WTC11 (cell line): ENCODE measurements around the gene SPSB2. TPM values are rescaled to one million over a fixed set of nuclear protein-coding genes. Genes with fewer than 3 reads are reported as not detected.
A peak's percentile ranks its signal among the peaks of the same experiment; 100 is the strongest.

ENCODE experiments used
- ATAC-seq: fragments of 200-7000 bp; cut with Tn5 transposase; 2 replicates; pipeline ENCODE4 v1.10.0; 2021; ENCODE audit warnings: mild to moderate bottlenecking, moderate library complexity
- CTCF ChIA-PET: fragments of 300-600 bp; sonication (Branson Sonifier 250); formaldehyde crosslinking; loops from one replicate; lab custom pipeline; 2021; ENCODE audit warnings: antibody characterized with exemption; lab: Charles Lee
- POLR2A ChIA-PET: fragments of 350-600 bp; sonication (Branson Sonifier 250); formaldehyde crosslinking; loops from one replicate; lab custom pipeline; 2021; ENCODE audit warnings: antibody characterized with exemption; lab: Charles Lee
- DNase-seq: peaks from one replicate; pipeline ENCODE4 v3.0.0; 2021; ENCODE audit warnings: low spot score
- H3K27ac Mint-ChIP-seq: 2 replicates; pipeline ENCODE4 v1.8.0; 2021; ENCODE audit warnings: mixed read lengths
- H3K27me3 Mint-ChIP-seq: 2 replicates; pipeline ENCODE4 v1.8.0; 2021; ENCODE audit warnings: low read depth, mild to moderate bottlenecking, moderate library complexity, mixed read lengths
- H3K36me3 Mint-ChIP-seq: 2 replicates; pipeline ENCODE4 v1.8.0; 2021; ENCODE audit warnings: mixed read lengths
- H3K4me1 Mint-ChIP-seq: 2 replicates; pipeline ENCODE4 v1.8.0; 2022; ENCODE audit warnings: mixed read lengths
- H3K4me3 Mint-ChIP-seq: 2 replicates; pipeline ENCODE4 v1.8.0; 2021; ENCODE audit warnings: mild to moderate bottlenecking, moderate library complexity, mixed read lengths
- H3K9me3 Mint-ChIP-seq: 2 replicates; pipeline ENCODE4 v1.8.0; 2021; ENCODE audit warnings: mixed read lengths
- CTCF ChIP-seq: fragments of 200-600 bp; IDR thresholded peaks from 2 replicates; pipeline ENCODE4 v1.8.0; 2022; ENCODE audit warnings: antibody characterized with exemption
- ESRRA ChIP-seq: sonication (generic); formaldehyde crosslinking; IDR thresholded peaks from 2 replicates; pipeline ENCODE4 v1.8.1; 2022; ENCODE audit warnings: mild to moderate bottlenecking, missing genetic modification reagents, borderline replicate concordance
- GTF2I ChIP-seq: fragments of 250-450 bp; sonication (Bioruptor Pico); conservative IDR thresholded peaks from 2 replicates; pipeline ENCODE4 v1.4.0; 2021; ENCODE audit warnings: mild to moderate bottlenecking
- NFYB ChIP-seq: sonication (generic); formaldehyde crosslinking; conservative IDR thresholded peaks from 2 replicates; pipeline ENCODE4 v1.8.0; 2022; ENCODE audit warnings: low read depth, missing genetic modification reagents
- OVOL2 ChIP-seq: fragments of 250-450 bp; sonication (Bioruptor Pico); IDR thresholded peaks from 2 replicates; pipeline ENCODE4 v1.9.0; 2021; ENCODE audit warnings: mild to moderate bottlenecking, borderline replicate concordance
- RORB ChIP-seq: fragments of 250-450 bp; sonication (Bioruptor Pico); IDR thresholded peaks from 2 replicates; pipeline ENCODE4 v1.9.0; 2021; ENCODE audit warnings: mild to moderate bottlenecking
- TCF7 ChIP-seq: sonication (generic); formaldehyde crosslinking; IDR thresholded peaks from 2 replicates; pipeline ENCODE4 v1.8.0; 2022; ENCODE audit warnings: mild to moderate bottlenecking, low read depth, missing genetic modification reagents, moderate library complexity
- USF1 ChIP-seq: sonication (generic); formaldehyde crosslinking; IDR thresholded peaks from 2 replicates; pipeline ENCODE4 v1.8.0; 2022; ENCODE audit warnings: mild to moderate bottlenecking, missing genetic modification reagents
- ZNF317 ChIP-seq: sonication (generic); formaldehyde crosslinking; IDR thresholded peaks from 2 replicates; pipeline ENCODE4 v1.8.1; 2023; ENCODE audit warnings: low read depth, mild to moderate bottlenecking, moderate library complexity, missing genetic modification reagents, borderline replicate concordance
- ZNF416 ChIP-seq: fragments of 250-450 bp; sonication (Bioruptor Pico); IDR thresholded peaks from 2 replicates; pipeline ENCODE4 v1.9.0; 2021; ENCODE audit warnings: mild to moderate bottlenecking, inconsistent platforms
- ZNF425 ChIP-seq: fragments of 250-450 bp; sonication (Bioruptor Pico); conservative IDR thresholded peaks from 2 replicates; pipeline ENCODE4 v1.9.0; 2021; ENCODE audit warnings: mild to moderate bottlenecking
- ZNF532 ChIP-seq: fragments of 250-450 bp; sonication (Bioruptor Pico); IDR thresholded peaks from 2 replicates; pipeline ENCODE4 v1.9.0; 2021; ENCODE audit warnings: mild to moderate bottlenecking, borderline replicate concordance
- total RNA-seq: library from RNA; stranded (reverse); gene quantifications from 3 replicates; pipeline ENCODE4 v1.2.3, GENCODE V29; 2021
- TF ChIP-seq, protein P1 (sequence below): sonication (generic); formaldehyde crosslinking; IDR thresholded peaks from 2 replicates; pipeline ENCODE4 v1.8.0; 2022; ENCODE audit warnings: mild to moderate bottlenecking, missing genetic modification reagents
- TF ChIP-seq, protein P2 (sequence below): sonication (generic); formaldehyde crosslinking; IDR thresholded peaks from 2 replicates; pipeline ENCODE4 v1.8.1; 2022; ENCODE audit warnings: low read depth, mild to moderate bottlenecking, moderate library complexity, missing genetic modification reagents, borderline replicate concordance
- TF ChIP-seq, protein P3 (sequence below): sonication (generic); formaldehyde crosslinking; IDR thresholded peaks from 2 replicates; pipeline ENCODE4 v1.8.0; 2023; ENCODE audit warnings: missing genetic modification reagents, mild to moderate bottlenecking, borderline replicate concordance
- TF ChIP-seq, protein P4 (sequence below): fragments of 250-450 bp; sonication (Bioruptor Pico); IDR thresholded peaks from 2 replicates; pipeline ENCODE4 v1.9.0; 2021; ENCODE audit warnings: mild to moderate bottlenecking
- TF ChIP-seq, protein P5 (sequence below): sonication (generic); formaldehyde crosslinking; IDR thresholded peaks from 2 replicates; pipeline ENCODE4 v1.8.0; 2023; ENCODE audit warnings: missing genetic modification reagents

SPSB2 gene
- total RNA-seq, 1 experiment from 2014 or later, result 25.5 TPM

DNA sequence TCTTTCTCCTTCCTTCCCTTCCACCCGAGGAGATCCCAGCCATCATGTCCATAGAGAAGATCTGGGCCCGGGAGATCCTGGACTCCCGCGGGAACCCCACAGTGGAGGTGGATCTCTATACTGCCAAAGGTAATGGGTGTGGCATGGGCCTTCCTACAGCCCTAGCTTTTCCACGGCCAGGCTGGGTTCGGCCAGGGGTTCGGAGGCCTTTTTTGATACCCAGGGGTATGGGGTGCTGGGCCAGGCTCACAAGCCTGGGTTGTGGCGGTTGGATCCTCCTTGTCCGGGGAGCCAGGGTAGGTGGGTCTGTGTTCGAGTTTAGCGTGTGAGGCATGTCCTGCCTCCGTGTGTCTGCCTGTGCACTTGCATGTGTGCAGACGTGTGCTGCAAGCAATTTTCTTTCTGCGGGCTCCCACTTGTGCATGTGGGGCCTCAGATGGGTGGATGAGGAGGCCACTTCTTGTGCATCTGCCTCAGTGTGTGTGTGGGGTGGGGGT, 42.7 kb upstream of the SPSB2 start:
- Mint-ChIP-seq H3K9me3 (no peaks in the 10 kb centered on the region), H3K4me3 (peak overlapping the region; percentile 97), H3K27me3 (peaks cover 12% of the 10 kb centered on the region), H3K27ac (no peak overlapping the region)
- DNase-seq (no peak), ATAC-seq (no peak)
- POLR2A ChIA-PET, result interaction anchor here (0.6 to 2.0 kb wide), 4 partner anchors 10 to 46 kb away, joined by 4 to 16 read pairs (median 5); partner anchors contain the start of gene SPSB2
- TF ChIP-seq USF1 (CRISPR knock-in tag), result no peak
- no peak for TF ChIP-seq ZNF425 (CRISPR knock-in tag)
- TF ChIP-seq ESRRA, result no peak
- TF ChIP-seq, protein P1, sequence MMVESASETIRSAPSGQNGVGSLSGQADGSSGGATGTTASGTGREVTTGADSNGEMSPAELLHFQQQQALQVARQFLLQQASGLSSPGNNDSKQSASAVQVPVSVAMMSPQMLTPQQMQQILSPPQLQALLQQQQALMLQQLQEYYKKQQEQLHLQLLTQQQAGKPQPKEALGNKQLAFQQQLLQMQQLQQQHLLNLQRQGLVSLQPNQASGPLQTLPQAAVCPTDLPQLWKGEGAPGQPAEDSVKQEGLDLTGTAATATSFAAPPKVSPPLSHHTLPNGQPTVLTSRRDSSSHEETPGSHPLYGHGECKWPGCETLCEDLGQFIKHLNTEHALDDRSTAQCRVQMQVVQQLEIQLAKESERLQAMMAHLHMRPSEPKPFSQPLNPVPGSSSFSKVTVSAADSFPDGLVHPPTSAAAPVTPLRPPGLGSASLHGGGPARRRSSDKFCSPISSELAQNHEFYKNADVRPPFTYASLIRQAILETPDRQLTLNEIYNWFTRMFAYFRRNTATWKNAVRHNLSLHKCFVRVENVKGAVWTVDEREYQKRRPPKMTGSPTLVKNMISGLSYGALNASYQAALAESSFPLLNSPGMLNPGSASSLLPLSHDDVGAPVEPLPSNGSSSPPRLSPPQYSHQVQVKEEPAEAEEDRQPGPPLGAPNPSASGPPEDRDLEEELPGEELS, result no peak
- no peak for TF ChIP-seq GTF2I (CRISPR knock-in tag)
- TF ChIP-seq, protein P2, sequence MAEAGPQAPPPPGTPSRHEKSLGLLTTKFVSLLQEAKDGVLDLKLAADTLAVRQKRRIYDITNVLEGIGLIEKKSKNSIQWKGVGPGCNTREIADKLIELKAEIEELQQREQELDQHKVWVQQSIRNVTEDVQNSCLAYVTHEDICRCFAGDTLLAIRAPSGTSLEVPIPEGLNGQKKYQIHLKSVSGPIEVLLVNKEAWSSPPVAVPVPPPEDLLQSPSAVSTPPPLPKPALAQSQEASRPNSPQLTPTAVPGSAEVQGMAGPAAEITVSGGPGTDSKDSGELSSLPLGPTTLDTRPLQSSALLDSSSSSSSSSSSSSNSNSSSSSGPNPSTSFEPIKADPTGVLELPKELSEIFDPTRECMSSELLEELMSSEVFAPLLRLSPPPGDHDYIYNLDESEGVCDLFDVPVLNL, result no peak
- no peak for TF ChIP-seq OVOL2 (CRISPR knock-in tag)
- TF ChIP-seq RORB (CRISPR knock-in tag), result no peak
- TF ChIP-seq, protein P3, sequence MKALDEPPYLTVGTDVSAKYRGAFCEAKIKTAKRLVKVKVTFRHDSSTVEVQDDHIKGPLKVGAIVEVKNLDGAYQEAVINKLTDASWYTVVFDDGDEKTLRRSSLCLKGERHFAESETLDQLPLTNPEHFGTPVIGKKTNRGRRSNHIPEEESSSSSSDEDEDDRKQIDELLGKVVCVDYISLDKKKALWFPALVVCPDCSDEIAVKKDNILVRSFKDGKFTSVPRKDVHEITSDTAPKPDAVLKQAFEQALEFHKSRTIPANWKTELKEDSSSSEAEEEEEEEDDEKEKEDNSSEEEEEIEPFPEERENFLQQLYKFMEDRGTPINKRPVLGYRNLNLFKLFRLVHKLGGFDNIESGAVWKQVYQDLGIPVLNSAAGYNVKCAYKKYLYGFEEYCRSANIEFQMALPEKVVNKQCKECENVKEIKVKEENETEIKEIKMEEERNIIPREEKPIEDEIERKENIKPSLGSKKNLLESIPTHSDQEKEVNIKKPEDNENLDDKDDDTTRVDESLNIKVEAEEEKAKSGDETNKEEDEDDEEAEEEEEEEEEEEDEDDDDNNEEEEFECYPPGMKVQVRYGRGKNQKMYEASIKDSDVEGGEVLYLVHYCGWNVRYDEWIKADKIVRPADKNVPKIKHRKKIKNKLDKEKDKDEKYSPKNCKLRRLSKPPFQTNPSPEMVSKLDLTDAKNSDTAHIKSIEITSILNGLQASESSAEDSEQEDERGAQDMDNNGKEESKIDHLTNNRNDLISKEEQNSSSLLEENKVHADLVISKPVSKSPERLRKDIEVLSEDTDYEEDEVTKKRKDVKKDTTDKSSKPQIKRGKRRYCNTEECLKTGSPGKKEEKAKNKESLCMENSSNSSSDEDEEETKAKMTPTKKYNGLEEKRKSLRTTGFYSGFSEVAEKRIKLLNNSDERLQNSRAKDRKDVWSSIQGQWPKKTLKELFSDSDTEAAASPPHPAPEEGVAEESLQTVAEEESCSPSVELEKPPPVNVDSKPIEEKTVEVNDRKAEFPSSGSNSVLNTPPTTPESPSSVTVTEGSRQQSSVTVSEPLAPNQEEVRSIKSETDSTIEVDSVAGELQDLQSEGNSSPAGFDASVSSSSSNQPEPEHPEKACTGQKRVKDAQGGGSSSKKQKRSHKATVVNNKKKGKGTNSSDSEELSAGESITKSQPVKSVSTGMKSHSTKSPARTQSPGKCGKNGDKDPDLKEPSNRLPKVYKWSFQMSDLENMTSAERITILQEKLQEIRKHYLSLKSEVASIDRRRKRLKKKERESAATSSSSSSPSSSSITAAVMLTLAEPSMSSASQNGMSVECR (CRISPR knock-in tag), result no peak
- no peak for TF ChIP-seq ZNF416 (CRISPR knock-in tag)
- no peak for TF ChIP-seq ZNF317 (CRISPR knock-in tag)
- TF ChIP-seq NFYB, result no peak
- TF ChIP-seq, protein P4, sequence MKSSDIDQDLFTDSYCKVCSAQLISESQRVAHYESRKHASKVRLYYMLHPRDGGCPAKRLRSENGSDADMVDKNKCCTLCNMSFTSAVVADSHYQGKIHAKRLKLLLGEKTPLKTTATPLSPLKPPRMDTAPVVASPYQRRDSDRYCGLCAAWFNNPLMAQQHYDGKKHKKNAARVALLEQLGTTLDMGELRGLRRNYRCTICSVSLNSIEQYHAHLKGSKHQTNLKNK (CRISPR knock-in tag), result no peak
- TF ChIP-seq, protein P5, sequence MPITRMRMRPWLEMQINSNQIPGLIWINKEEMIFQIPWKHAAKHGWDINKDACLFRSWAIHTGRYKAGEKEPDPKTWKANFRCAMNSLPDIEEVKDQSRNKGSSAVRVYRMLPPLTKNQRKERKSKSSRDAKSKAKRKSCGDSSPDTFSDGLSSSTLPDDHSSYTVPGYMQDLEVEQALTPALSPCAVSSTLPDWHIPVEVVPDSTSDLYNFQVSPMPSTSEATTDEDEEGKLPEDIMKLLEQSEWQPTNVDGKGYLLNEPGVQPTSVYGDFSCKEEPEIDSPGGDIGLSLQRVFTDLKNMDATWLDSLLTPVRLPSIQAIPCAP, result no peak
- no peak for TF ChIP-seq CTCF
- no peak for TF ChIP-seq TCF7 (CRISPR knock-in tag)
- TF ChIP-seq ZNF532 (CRISPR knock-in tag), result no peak
- TF ChIP-seq, all 79 proteins: peak for 0
- Mint-ChIP-seq H3K4me1 (peaks cover 39% of the 10 kb centered on the region), H3K36me3 (peaks cover 32% of the 10 kb centered on the region)
- CTCF ChIA-PET, result interaction anchor here (1.0 to 9.1 kb wide), 5 partner anchors 10 to 47 kb away, joined by 3 to 45 read pairs (median 13); partner anchors contain the start of gene SPSB2
